GM21717 (cell line): Measurements from ENCODE around the gene AKR1D1.
"Not testable (repeated sequence)": the region's sequence is repeated elsewhere in the genome, so short reads cannot be mapped to it uniquely, and the experiment has no call there.

Experiments used
- ATAC-seq: cut with Tn5 transposase; IDR thresholded peaks from one replicate; pipeline ENCODE4 v1.9.1; 2021; ENCODE audit warnings: mild to moderate bottlenecking, moderate library complexity; ENCODE audit not compliant: unreplicated experiment

Gene AKR1D1

DNA sequence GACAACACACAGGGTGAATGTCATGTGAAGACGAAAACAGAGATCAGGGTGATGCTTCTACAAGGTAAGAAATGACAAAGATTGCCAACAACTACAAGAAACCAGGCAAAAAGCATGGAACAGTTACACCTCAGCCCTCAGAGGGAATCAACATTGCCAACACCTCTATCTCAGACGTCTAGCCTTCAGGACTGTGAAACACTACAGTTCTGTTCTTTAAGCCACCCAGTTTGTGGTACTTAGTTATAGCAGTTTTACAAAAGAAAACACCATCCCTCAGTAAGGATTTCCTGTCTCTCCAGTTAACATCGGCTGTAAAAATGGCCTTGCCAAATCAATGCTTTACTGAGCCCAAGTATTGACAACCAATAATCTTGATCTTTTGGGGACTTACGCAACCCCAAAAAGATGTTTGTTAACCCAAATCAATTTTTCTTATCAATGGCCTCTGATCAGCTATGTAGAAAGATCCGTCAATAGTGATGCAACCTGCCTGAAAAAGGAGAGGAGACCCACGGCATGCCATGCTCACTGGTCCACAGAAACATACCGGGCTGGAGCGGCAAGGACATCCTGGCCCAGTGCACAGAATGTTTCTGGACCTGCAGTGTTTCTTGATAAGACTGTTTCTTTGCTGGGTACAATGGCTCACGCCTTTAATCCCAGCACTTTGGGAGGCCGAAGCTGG is 44.0 kb downstream of the AKR1D1 start:
- ATAC-seq: no peak

DNA sequence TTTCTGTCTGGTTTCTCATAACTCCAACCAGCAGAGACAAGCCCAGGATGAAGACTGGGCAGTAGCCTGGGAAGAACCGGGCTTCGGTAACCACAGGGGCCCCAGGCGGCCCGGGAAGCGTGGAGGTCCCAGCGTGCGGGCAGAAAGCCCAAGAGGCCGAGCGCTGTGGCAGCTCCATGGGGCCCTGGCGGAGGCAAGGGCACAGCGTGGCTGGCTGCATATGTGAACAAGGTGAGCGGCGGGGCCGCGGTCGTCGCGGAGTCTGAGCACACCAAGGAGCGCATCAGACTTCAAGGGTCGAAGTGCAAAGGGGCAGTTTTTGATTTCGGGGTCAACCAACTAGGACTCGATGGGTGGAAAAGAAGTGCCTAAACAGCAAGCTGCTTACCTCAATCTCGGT is 45.9 kb downstream of the AKR1D1 start:
- no peak for ATAC-seq

DNA sequence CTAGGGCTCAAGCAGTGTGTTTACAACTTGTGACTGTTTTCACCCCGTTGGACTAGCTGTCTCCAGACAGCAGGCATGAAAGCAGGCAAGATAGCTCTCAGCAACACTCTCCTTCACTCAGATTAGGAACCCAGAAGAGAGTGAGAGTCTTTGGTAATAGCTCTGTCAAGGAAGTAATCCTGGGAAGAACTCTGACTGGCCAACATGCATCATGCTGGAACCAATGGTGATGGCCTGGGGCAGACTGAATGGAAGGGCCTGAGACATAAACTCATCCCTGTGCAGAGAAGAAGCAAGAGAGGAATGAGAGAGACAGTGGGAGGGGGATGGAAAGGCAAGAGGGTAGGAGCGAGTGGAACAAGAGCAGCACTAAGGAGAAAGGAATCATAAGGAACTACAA is 48.9 kb downstream of the AKR1D1 start:
- no peak for ATAC-seq

DNA sequence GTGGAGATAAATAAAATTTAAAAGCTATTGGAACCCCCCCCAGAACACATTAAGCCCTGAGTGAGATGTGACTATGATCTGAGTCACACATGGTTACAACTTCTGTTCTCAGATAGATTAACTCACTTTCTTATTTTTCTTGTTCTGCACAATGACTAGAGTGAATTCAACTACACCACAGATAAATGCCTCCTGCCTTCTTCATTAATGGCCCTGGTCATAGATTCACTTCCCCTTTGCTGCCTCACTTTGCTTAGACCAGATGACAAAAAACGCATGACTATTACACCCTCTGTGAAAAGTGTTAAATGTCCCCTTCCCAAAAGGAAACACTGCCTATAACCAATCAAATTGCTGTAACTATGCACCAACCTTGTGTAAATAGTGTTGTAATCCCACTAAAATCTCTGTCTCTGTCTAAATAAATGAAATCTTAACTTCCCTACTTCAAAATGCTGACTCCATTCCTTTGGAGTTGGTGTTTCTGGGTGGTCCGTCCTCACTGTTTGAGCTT is 49.4 kb downstream of the AKR1D1 start:
- ATAC-seq: peak; percentile 69

- no peak for ATAC-seq
Measured at GRCh38 chr7:138126928-138127327, 50.7 kb downstream of the AKR1D1 start.

GRCh38 chr7:138127996-138128395 is 51.7 kb downstream of the AKR1D1 start:
- no peak for ATAC-seq

GRCh38 chr7:138129551-138130165 is 53.4 kb downstream of the AKR1D1 start:
- no peak for ATAC-seq

DNA sequence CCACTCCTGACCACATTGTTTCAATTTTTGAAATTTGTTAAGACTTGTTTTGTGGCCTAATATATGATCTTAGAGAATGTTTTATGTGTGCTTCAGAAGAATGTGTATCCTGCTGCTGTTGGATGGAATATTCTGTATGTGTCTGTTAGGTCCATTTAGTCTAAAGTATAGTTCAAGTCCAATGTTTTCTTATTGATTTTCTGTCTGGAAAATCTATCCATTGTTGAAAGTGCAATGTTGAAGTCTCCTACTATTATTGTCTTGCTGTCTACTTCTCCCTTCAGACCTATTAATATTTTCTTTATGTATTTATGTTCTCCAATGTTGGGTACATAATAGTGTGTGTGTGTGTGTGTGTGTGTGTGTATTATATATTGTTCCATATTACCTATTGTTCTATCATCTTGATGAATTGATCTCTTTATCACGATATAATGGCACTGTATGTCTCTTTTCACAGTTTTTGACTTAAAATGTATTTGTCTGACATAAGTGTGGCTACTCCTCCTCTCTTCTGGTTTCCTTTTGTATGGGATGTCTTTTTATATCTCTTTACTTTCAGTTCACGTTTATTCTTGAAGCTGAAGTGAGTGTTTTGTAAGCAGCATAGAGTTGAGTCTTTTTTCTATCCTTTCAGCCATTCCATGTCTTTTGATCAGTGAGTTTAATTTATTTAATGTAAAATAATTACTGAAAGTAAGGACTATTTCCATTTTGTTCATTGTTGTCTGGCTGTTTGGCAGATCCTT is 61.3 kb downstream of the AKR1D1 start:
- ATAC-seq: no peak

GRCh38 chr7:138138244-138138643 is 62.0 kb downstream of the AKR1D1 start:
- no peak for ATAC-seq

DNA sequence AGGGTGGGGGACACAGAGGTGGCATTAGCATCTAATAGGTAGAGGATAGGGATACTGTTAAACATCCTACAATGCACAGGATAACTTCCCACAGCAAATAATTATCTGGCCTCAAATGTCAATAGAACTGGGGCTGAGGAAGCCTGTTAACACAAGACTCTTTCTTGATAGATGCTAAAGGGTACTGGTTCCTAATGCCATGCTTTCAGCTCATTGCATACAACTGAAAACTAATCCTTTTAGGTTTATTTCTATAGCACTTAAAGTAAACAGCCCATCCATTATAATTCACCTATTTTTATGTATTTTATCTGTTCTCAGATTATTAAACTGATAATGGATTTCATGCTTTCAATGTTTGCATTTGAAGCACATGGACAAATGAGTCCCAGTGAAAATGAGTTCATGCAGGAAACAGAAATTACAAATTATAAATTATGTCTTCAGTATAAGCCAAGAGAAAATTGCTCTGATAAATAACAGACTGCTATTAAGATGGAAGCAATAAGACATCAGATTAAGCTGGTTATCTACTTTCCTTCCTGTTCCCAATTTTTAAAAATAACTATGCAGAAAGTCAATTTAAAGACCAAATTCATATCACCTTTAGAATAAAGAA is 66.4 kb downstream of the AKR1D1 start:
- ATAC-seq: no peak

DNA sequence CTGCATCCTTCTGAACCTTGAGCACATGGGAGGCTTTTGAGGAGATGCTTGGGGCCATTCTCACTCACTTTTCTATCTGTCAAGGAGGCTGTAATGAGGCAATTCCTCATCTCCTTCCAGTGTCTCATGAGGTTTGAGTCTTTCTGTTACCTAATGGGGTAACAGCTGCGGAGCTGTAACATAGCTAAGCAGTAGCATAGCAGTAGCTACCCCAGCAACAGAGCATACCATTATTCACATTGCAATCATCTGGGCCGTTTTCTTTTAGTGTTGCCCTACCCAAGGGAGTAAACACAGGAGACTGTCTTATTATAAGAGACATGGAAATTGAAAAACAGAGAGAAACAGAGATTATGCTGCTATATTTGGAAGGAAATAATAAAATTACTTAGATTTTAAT is 68.7 kb downstream of the AKR1D1 start:
- no peak for ATAC-seq

DNA sequence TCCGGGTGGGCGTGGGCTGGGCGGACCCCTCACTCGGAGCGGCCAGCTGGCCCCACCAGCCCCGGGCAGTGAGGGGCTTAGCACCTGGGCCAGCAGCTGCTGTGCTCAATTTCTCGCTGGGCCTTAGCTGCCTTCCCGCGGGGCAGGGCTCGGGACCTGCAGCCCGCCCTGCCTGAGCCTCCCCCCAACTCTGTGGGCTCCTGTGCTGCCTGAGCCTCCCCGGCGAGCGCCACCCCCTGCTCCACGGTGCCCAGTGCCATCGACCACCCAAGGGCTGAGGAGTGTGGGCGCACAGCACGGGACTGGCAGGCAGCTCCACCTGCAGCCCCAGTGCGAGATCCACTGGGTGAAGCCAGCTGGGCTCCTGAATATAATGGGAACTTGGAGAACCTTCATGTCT is 70.0 kb downstream of the AKR1D1 start:
- not testable (repeated sequence) for ATAC-seq

DNA sequence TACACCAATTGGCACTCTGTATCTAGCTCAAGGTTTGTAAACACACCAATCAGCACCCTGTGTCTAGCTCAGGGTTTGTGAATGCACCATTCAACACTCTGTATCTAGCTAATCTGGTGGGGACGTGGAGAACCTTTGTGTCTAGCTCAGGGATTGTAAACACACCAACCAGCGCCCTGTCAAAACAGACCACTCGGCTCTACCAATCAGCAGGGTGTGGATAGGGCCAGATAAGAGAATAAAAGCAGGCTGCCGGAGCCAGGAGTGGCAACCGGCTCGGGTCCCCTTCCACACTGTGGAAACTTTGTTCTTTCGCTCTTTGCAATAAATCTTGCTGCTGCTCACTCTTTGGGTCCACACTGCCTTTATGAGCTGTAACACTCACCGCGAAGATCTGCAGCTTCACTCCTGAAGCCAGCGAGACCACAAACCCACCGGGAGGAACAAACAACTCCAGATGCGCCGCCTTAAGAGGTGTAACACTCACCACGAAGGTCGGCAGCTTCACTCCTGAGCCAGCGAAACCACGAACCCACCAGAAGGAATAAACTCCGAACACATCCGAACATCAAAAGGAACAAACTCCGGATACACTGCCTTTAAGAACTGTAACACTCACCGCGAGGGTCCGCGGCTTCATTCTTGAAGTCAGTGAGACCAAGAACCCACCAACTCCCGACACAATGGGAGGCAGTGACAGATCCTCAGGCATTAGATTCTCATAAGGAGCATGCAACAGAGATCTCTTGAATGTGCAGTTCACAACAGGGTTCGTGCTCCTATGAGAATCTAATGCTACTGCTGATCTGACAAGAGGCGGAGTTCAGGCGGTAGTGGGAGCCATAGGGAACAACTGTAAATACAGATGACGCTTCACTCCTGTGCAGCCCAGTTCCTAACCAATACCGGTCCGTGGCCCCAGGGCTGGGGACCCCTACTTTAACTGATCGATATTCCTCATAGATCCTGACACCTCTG is 70.8 kb downstream of the AKR1D1 start:
- ATAC-seq: not testable (repeated sequence)

DNA sequence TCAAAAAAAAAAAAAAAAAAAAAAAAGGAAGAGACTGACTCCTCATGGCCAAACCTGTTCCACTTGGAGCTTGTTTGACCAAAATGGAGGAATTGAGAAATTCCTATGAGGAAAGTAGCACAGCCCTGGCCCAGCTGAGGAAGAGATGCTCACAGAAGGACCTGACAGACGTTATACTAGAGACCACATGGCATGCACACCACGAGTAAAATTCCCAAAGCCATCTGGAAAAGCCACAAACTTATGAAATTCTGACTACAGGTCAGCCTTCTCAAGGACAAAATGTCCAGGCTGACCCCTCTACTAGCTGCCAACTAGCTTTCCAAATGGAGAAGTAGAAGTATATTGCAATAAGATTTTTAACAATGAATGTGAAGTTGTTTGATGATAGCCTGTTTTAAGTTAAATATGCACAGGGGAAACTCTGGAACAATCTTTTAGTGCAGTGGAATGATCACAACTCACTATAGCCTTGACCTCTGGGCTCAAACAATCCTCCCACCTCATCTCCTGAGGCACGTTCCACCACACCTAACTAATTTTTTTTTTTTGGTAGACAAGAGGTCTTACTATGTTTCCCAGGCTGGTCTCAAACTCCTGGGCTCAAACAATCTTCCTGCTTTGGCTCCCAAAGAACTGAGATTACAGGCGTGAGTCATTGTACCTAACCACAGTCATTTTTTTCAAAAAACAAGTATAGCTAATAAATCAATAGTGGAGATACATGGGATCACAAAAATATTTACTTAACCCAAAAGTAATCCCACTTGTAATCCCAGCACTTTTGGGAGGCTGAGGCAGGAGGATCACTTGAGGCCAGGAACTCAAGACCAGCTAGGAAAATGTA is 75.7 kb downstream of the AKR1D1 start:
- no peak for ATAC-seq

GRCh38 chr7:138154661-138155060 is 78.4 kb downstream of the AKR1D1 start:
- no peak for ATAC-seq

- no peak for ATAC-seq
Measured at GRCh38 chr7:138157702-138158101, 81.4 kb downstream of the AKR1D1 start.

DNA sequence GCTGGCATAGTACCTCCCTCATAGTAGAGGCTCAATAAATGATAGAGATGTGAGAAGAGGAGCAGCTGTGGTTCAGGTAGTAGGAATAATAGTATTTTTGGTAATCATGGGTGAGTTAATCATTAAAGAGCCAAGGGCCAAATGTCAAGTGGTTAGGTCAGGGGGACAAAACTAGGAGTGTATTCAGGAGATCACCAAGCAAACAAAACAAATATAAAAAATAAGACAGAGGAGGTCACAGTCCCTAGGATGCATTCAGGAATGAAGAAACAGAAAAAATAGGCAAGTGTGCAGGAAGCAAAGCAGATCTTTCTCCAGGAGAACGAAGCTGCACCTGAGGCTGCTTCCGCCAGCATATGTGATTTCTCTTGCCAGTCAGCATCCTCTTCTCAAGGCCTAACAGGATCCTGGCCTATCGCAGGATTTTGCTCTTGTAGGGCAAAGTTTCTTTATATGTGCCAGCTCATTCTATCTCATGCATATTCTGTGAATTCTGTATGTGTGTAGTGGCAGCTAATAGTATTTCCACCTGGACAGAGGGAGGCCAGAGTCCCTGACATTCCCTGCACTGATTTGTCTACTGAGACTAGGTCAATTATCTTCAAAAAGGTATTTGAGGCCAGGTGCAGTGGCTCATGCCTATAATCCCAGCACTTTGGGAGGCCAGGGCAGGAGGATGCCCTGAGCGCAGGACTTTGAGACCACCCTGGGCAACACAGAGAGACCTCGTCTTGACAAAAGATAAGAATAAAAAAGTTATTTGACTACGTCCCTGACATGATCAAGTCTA is 82.7 kb downstream of the AKR1D1 start:
- no peak for ATAC-seq

- peak; percentile 100 for ATAC-seq
Measured at GRCh38 chr7:138161600-138162081, 85.4 kb downstream of the AKR1D1 start.
